Activated CD8-positive, alpha-beta memory T cell treated with anti-CD3 and anti-CD28 coated beads, Interleukin-2, amount 10 ng/mL, durations not matched to agents 7 days and 5 days (primary cell): ENCODE measurements around the gene FXN. TPM values are rescaled to one million over a fixed set of nuclear protein-coding genes. Genes with fewer than 3 reads are reported as not detected.
"Not testable (repeated sequence)": the region's sequence is repeated elsewhere in the genome, so short reads cannot be mapped to it uniquely, and the experiment has no call there.

Source experiments
- ATAC-seq: fragments of 150-1000 bp; cut with Tn5 transposase; one replicate; pipeline ENCODE4 v1.10.0; 2021; ENCODE audit warnings: moderate library complexity
- CTCF ChIA-PET: fragments of 350-600 bp; sonication (Branson Sonifier 250); formaldehyde crosslinking; loops from one replicate; lab custom pipeline; 2021; ENCODE audit warnings: antibody characterized with exemption; lab: Charles Lee
- DNase-seq: peaks from one replicate; pipeline ENCODE4 v3.0.0-alpha.2; 2020
- H3K27ac Mint-ChIP-seq: one replicate; pipeline ENCODE4 v1.8.0; 2021; ENCODE audit warnings: mild to moderate bottlenecking, mixed read lengths
- H3K27me3 Mint-ChIP-seq: one replicate; pipeline ENCODE4 v1.8.0; 2021; ENCODE audit warnings: mixed read lengths
- H3K36me3 Mint-ChIP-seq: one replicate; pipeline ENCODE4 v1.8.0; 2021; ENCODE audit warnings: mild to moderate bottlenecking, mixed read lengths
- H3K4me1 Mint-ChIP-seq: one replicate; pipeline ENCODE4 v1.8.0; 2021; ENCODE audit warnings: mixed read lengths
- H3K4me3 Mint-ChIP-seq: one replicate; pipeline ENCODE4 v1.8.0; 2021; ENCODE audit warnings: mild to moderate bottlenecking, moderate library complexity, mixed read lengths
- H3K9me3 Mint-ChIP-seq: one replicate; pipeline ENCODE4 v1.8.0; 2022; ENCODE audit warnings: low read depth, mixed read lengths
- total RNA-seq, 2 experiments: library from RNA; stranded (reverse); gene quantifications; one replicate each; pipeline ENCODE4 v1.2.3, GENCODE V29; 2021

Gene FXN
- total RNA-seq, 2 experiments from 2014 or later, result 19.9 to 33.9 TPM

DNA sequence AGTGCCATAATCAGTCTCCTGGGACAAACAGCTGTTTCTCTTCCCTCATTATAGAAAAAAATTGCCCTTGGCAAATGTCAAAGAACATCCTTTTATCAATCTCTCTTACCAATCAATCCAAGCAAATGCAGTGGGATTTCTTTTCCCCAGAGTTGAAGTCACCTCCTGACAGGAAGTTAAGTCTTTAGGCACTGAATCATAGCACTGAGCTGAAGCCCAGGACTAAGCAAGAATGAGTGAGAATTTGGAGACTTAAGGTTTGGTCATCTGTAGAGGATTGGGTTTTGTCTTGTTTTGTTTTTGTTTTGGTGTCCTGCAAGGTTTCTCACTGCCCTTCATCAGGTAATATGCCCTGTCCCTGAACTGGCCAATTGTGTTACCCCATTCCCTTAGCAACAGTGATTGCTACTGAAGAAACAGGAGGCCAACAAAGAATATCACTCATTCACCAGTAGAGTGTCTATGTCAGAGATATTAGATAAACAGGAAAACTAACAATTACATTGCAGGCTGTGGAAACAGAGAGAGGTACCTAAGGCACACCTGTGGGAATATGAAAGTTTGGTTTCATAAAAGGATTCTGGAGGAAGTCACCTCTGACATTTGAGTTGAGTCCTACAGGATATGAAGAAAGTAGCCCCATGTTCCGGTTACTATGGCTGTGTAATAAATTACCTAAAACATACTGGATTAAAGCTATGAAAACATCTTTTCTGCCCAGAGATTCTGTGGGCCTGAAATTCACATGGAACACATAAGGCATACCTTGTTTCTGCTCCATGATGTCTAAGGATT is 4.5 kb upstream of the FXN start:
- Mint-ChIP-seq H3K9me3 (peaks cover 3% of the 10 kb centered on the region), H3K36me3 (peaks cover 9% of the 10 kb centered on the region), H3K27me3 (no peaks in the 10 kb centered on the region), H3K4me3 (no peak overlapping the region), H3K27ac (no peak overlapping the region), H3K4me1 (peaks cover 44% of the 10 kb centered on the region)
- CTCF ChIA-PET, result interaction anchor here (0.6 to 2.1 kb wide), 3 partner anchors 11 to 1571 kb away, joined by 3 to 8 read pairs (median 3); no protein-coding TSS in a partner anchor
- ATAC-seq (no peak), DNase-seq (no peak)

DNA sequence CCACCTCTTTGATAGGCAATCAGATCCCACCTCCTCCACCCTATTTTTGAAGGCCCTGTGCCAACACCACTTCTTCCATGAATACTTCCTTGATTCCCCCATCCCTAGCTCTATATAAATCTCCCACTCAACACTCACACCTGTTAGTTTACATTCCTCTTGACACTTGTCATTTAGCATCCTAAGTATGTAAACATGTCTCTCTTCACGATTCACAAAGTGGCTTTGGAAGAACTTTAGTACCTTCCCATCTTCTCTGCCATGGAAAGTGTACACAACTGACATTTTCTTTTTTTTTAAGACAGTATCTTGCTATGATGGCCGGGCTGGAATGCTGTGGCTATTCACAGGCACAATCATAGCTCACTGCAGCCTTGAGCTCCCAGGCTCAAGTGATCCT is 1.5 kb upstream of the FXN start:
- peaks cover 9% of the 10 kb centered on the region for H3K36me3 Mint-ChIP-seq
- no peaks in the 10 kb centered on the region for H3K27me3 Mint-ChIP-seq
- no peak overlapping the region for H3K27ac Mint-ChIP-seq
- ATAC-seq (no peak), DNase-seq (no peak)
- peaks cover 3% of the 10 kb centered on the region for H3K9me3 Mint-ChIP-seq
- no peak overlapping the region for H3K4me3 Mint-ChIP-seq
- peaks cover 34% of the 10 kb centered on the region for H3K4me1 Mint-ChIP-seq
- CTCF ChIA-PET, result interaction anchor here (2.3 to 4.8 kb wide), 5 partner anchors 13 to 158 kb away, joined by 10 to 36 read pairs (median 23); no protein-coding TSS in a partner anchor

DNA sequence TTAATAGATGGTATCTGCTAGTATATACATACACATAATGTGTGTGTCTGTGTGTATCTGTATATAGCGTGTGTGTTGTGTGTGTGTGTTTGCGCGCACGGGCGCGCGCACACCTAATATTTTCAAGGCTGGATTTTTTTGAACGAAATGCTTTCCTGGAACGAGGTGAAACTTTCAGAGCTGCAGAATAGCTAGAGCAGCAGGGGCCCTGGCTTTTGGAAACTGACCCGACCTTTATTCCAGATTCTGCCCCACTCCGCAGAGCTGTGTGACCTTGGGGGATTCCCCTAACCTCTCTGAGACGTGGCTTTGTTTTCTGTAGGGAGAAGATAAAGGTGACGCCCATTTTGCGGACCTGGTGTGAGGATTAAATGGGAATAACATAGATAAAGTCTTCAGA is 757 bp downstream of the FXN start:
- Mint-ChIP-seq H3K36me3 (no peaks in the 10 kb centered on the region), H3K27ac (peak overlapping the region; percentile 86), H3K9me3 (no peaks in the 10 kb centered on the region), H3K27me3 (no peaks in the 10 kb centered on the region), H3K4me1 (peaks cover 16% of the 10 kb centered on the region), H3K4me3 (peak overlapping the region; percentile 88)
- ATAC-seq (peak; percentile 24), DNase-seq (no peak)
- CTCF ChIA-PET, result interaction anchor here (0.6 to 4.8 kb wide), 22 partner anchors 8 to 256 kb away, joined by 3 to 36 read pairs (median 6); a partner anchor contains a TSS

DNA sequence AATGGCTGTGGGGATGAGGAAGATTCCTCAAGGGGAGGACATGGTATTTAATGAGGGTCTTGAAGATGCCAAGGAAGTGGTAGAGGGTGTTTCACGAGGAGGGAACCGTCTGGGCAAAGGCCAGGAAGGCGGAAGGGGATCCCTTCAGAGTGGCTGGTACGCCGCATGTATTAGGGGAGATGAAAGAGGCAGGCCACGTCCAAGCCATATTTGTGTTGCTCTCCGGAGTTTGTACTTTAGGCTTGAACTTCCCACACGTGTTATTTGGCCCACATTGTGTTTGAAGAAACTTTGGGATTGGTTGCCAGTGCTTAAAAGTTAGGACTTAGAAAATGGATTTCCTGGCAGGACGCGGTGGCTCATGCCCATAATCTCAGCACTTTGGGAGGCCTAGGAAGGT is 1.2 kb downstream of the FXN start:
- peak overlapping the region; percentile 88 for H3K4me3 Mint-ChIP-seq
- CTCF ChIA-PET, result interaction anchor here (0.8 to 4.8 kb wide), 9 partner anchors 8 to 257 kb away, joined by 3 to 36 read pairs (median 18); a partner anchor contains a TSS
- H3K27me3 Mint-ChIP-seq, result no peaks in the 10 kb centered on the region
- H3K9me3 Mint-ChIP-seq, result no peaks in the 10 kb centered on the region
- peak overlapping the region; percentile 86 for H3K27ac Mint-ChIP-seq
- no peak for DNase-seq
- peaks cover 16% of the 10 kb centered on the region for H3K4me1 Mint-ChIP-seq
- no peak for ATAC-seq
- H3K36me3 Mint-ChIP-seq, result no peaks in the 10 kb centered on the region

DNA sequence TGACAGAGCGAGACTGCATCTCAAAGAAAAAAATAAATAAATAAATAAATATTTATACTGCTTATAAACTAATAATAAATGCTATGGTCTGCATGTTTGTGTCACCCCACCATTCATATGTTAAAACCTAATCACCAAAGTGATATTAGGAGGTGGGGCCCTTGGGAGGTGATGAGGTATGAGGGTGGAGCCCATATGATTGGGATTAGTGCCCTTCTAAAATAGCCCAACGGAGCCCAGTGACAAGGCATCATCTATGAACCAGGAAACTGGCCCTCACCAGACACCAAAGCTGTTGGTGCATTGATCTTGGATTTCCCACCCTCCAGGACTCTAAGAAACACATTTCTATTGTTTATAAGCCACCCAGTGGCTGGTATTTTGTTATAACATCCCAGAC is 5.1 kb downstream of the FXN start:
- no peak for ATAC-seq

DNA sequence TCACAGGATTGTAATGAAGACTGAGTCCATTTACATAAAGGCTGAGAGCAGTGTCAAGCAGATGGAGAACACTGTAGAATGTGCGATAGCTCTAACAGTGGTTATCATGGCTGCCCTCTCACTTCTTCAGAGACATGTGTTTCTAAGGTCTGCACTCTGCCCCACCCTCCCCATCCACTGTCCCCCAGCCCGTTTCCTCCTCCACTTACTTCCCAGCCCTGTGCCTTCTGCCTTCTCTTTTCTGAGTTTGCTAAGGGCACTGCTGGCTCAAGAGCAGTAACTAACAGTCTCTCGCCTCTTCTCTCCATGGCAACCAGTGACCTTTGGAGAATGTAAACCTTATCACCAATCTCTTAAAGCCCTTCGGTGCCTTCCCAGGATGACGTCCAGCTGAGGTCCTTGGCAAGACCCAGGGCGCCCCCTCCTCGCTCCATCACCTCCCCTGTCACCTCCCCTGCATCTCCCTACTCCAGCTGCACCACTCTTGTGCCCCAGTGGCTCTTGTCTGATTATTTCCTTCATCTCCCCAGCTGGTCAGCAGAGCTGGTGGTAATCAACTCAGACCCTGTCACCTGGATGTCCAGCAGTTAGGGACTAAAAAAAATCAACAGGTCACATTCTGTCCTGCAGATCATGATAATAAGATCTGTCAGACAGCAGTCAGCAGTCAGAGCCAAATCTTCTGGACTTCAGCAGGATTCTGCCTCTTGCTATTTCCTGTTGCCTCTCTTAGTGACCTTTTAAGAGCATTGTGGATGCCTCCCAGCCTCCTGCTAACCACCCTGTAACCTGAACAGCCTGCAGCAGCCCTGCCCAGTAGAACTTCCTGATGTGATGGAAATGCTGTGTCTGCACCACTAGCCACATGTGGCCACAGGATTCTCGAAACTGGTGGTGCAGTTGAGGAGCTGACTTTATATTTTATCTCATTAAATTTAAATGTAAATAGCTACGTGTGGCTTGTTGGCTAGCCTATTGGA is 9.0 kb downstream of the FXN start:
- no peaks in the 10 kb centered on the region for H3K9me3 Mint-ChIP-seq
- H3K4me1 Mint-ChIP-seq, result peaks cover 33% of the 10 kb centered on the region
- peak overlapping the region; percentile 72 for H3K27ac Mint-ChIP-seq
- CTCF ChIA-PET, result interaction anchor here (0.6 to 2.9 kb wide), 5 partner anchors 9 to 157 kb away, joined by 3 to 18 read pairs (median 3); partner anchors contain the start of gene FXN
- no peaks in the 10 kb centered on the region for H3K27me3 Mint-ChIP-seq
- DNase-seq, result peak; percentile 81
- H3K4me3 Mint-ChIP-seq, result no peak overlapping the region
- peaks cover 12% of the 10 kb centered on the region for H3K36me3 Mint-ChIP-seq
- ATAC-seq, result peak; percentile 94

More for the DNA sequence above, 5.1 kb downstream of the FXN start:
- H3K9me3 Mint-ChIP-seq, result no peaks in the 10 kb centered on the region
- no peaks in the 10 kb centered on the region for H3K36me3 Mint-ChIP-seq
- DNase-seq, result no peak
- no peaks in the 10 kb centered on the region for H3K27me3 Mint-ChIP-seq
- CTCF ChIA-PET, result interaction anchor here (0.6 kb wide), 1 partner anchor 152 kb away, joined by 3 read pairs; no protein-coding TSS in a partner anchor
- H3K4me1 Mint-ChIP-seq, result peaks cover 32% of the 10 kb centered on the region
- H3K4me3 Mint-ChIP-seq, result no peak overlapping the region
- H3K27ac Mint-ChIP-seq, result no peak overlapping the region

DNA sequence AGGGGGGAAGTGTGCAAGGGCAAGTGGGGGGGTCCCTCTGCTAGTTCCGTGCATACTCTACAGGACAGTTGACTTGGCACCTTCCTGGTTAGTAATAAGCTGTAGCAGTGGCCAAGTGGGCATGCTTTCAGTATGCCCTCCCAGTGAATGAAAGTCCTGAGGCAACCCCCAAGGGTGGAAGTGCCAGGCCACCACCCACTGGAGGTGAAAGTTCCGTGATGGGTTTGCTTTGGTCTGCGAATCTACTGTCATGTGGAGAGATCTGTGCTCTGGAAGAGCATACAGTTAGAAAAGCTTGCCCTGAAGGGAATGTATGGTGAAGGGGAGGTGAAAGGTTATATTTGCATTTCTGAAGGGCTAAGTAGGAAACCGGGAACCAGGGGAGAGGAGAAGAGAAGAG is 10.3 kb downstream of the FXN start:
- Mint-ChIP-seq H3K36me3 (peaks cover 12% of the 10 kb centered on the region), H3K4me1 (peaks cover 33% of the 10 kb centered on the region), H3K4me3 (no peak overlapping the region), H3K9me3 (no peaks in the 10 kb centered on the region), H3K27me3 (no peaks in the 10 kb centered on the region), H3K27ac (no peak overlapping the region)
- ATAC-seq (no peak), DNase-seq (no peak)
- CTCF ChIA-PET, result interaction anchor here (0.9 to 2.9 kb wide), 5 partner anchors 10 to 147 kb away, joined by 3 to 18 read pairs (median 5); partner anchors contain the start of gene FXN

DNA sequence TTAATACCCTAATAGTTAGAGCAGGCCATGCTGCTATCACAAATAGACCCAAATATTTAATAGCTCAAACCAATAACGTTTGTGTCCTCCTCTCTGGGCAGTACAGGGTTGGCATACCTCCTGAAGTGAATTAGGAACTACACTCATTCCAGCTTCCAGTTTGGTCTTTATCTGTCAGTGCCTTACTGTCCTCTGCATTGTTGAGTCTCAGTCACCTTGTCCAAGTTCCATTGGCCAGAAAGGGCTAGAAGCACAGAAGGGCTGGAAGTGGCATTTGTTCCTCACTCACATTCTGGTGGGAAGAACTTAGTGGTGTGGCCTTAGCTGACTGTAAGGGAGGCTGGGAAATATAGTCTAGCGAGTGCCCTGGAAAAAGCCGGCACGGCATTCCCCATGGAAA is 11.2 kb downstream of the FXN start:
- Mint-ChIP-seq H3K36me3 (peaks cover 12% of the 10 kb centered on the region), H3K4me1 (peaks cover 33% of the 10 kb centered on the region), H3K27me3 (no peaks in the 10 kb centered on the region), H3K9me3 (no peaks in the 10 kb centered on the region), H3K27ac (no peak overlapping the region), H3K4me3 (no peak overlapping the region)
- CTCF ChIA-PET, result interaction anchor here (1.0 to 2.4 kb wide), 3 partner anchors 11 to 47 kb away, joined by 3 to 13 read pairs (median 3); partner anchors contain the start of gene FXN
- ATAC-seq (no peak), DNase-seq (no peak)

DNA sequence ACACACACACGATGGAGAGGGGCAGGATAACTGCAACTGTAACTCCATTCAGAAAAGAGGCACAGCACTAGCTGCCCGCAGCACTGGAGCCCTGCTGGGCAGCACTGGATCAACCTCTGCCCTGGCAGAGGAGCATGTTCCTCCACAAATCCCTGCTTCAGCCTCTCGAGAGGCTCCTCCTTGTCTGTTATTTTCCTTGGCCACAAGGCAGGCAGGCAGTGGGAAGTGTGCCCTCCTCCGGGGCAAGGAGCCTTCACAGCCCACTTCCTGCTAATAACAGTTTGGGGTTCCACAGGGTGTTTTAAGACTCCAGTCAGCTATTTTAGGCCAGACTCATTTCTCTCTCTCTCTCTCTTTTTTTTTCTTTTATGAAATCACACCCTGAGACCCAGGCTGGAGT is 11.8 kb downstream of the FXN start:
- CTCF ChIA-PET, result interaction anchor here (1.0 to 2.4 kb wide), 3 partner anchors 12 to 48 kb away, joined by 3 to 13 read pairs (median 3); partner anchors contain the start of gene FXN
- Mint-ChIP-seq H3K27ac (peak overlapping the region; percentile 32), H3K4me1 (peaks cover 33% of the 10 kb centered on the region), H3K27me3 (no peaks in the 10 kb centered on the region), H3K4me3 (no peak overlapping the region), H3K9me3 (no peaks in the 10 kb centered on the region), H3K36me3 (peaks cover 12% of the 10 kb centered on the region)
- no peak for ATAC-seq
- no peak for DNase-seq

DNA sequence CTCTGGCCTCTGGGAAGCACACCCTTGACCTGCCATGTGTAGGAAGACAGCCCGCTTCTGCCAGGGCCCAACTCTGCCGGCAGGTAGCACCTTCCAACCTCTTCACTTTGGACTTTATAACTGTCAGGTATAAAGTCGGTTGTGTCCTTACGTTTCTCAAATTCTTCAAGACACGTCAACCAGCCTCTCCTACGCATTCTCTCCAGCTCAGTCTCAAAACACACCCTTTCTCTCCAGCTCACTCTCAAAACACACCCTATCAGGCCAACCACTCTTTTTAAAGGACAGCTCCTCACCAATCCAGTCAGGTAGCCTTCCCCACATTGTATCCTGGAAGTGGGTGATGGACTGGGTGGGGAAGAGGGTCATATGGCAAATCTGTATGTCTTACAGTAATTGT is 13.5 kb downstream of the FXN start:
- Mint-ChIP-seq H3K9me3 (no peaks in the 10 kb centered on the region), H3K27me3 (no peaks in the 10 kb centered on the region), H3K4me3 (no peak overlapping the region), H3K27ac (no peak overlapping the region), H3K4me1 (peaks cover 26% of the 10 kb centered on the region), H3K36me3 (peaks cover 12% of the 10 kb centered on the region)
- CTCF ChIA-PET, result interaction anchor here (1.1 to 9.2 kb wide), 2 partner anchors 11 to 144 kb away, joined by 3 to 121 read pairs; no protein-coding TSS in a partner anchor
- DNase-seq (no peak), ATAC-seq (no peak)

DNA sequence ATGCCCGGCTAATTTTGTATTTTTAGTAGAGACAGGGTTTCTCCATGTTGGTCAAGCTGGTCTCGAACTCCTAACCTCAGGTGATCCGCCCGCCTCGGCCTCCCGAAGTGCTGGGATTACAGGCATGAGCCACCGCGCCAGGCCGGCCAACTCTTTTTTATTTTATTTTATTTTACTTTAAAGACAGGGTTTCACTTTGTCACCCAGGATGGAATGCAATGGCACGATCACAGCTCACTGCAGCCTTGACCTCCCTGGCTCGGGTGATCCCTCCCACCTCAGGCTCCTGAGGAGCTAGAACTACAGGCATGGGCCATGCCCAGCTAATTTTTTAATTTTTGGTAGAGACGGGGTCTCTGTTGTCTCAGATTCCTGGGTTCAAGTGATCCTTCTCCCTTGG is 15.4 kb downstream of the FXN start:
- ATAC-seq, H3K9me3 Mint-ChIP-seq, H3K4me3 Mint-ChIP-seq, H3K27ac Mint-ChIP-seq, DNase-seq, H3K27me3 Mint-ChIP-seq: not testable (repeated sequence)
- Mint-ChIP-seq H3K4me1 (peaks cover 10% of the 10 kb centered on the region), H3K36me3 (peaks cover 12% of the 10 kb centered on the region)
- CTCF ChIA-PET, result interaction anchor here (9.2 kb wide), 1 partner anchor 142 kb away, joined by 121 read pairs; no protein-coding TSS in a partner anchor

DNA sequence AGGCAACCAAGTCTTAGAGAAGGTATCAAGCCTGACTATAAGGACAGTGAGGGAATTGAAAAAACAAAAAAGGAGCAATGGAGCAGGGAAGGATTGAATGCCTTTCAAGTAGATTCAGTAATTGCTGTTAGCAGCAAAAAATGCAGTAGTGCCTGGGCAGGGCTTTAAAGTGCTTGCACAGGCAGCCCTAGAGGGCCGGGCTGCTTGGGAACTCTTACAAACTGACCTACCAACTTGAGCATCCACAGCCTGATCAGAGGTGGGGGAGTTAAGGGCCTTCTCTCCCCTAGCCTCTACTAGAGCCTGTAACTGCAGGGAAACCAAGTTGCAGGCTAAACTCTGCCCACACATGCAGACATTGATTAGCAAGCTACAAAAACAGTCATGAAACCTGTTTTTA is 19.4 kb downstream of the FXN start:
- DNase-seq (no peak), ATAC-seq (no peak)
- Mint-ChIP-seq H3K27ac (no peak overlapping the region), H3K4me1 (peaks cover 13% of the 10 kb centered on the region), H3K27me3 (no peaks in the 10 kb centered on the region), H3K9me3 (no peaks in the 10 kb centered on the region), H3K36me3 (peaks cover 16% of the 10 kb centered on the region), H3K4me3 (no peak overlapping the region)
- CTCF ChIA-PET, result interaction anchor here (0.6 to 9.2 kb wide), 13 partner anchors 9 to 1628 kb away, joined by 3 to 121 read pairs (median 5); partner anchors contain the start of gene FXN
